Neuronal stem cell (in vitro differentiated cells): ENCODE data around the gene XCL1.

ENCODE experiments used
- DNase-seq: peaks from one replicate; pipeline ENCODE4 v3.0.0-alpha.2; 2013; ENCODE audit warnings: low spot score
- H2AFZ ChIP-seq: one replicate; pipeline ENCODE4 v1.6.1; 2013; ENCODE audit warnings: mild to moderate bottlenecking, low read length, inconsistent platforms
- H2AK5ac ChIP-seq: 2 replicates; pipeline ENCODE4 v1.6.1; 2013; ENCODE audit warnings: low read depth, mild to moderate bottlenecking, inconsistent platforms, low read length, moderate library complexity, mixed read lengths
- H2BK120ac ChIP-seq: 2 replicates; pipeline ENCODE4 v1.6.1; 2013; ENCODE audit warnings: low read depth, mild to moderate bottlenecking, inconsistent platforms, low read length, moderate library complexity, mixed read lengths
- H2BK12ac ChIP-seq: one replicate; pipeline ENCODE4 v1.6.1; 2013; ENCODE audit warnings: low read length, inconsistent platforms
- H2BK15ac ChIP-seq: 2 replicates; pipeline ENCODE4 v1.6.1; 2013; ENCODE audit warnings: mild to moderate bottlenecking, low read length, inconsistent platforms, mixed read lengths
- H2BK5ac ChIP-seq: one replicate; pipeline ENCODE4 v1.6.1; 2013; ENCODE audit warnings: inconsistent platforms, mild to moderate bottlenecking, low read length, moderate library complexity
- H3K14ac ChIP-seq: one replicate; pipeline ENCODE4 v1.6.1; 2013; ENCODE audit warnings: low read length, inconsistent platforms
- H3K18ac ChIP-seq: 2 replicates; pipeline ENCODE4 v1.6.1; 2013; ENCODE audit warnings: low read length, inconsistent platforms
- H3K23ac ChIP-seq: 2 replicates; pipeline ENCODE4 v1.6.1; 2013; ENCODE audit warnings: low read depth, mild to moderate bottlenecking, mixed read lengths, low read length, inconsistent platforms; ENCODE audit not compliant: poor library complexity
- H3K27ac ChIP-seq: replicated peaks from 3 replicates; pipeline ENCODE4 v1.5.1; 2013; ENCODE audit warnings: low read length, inconsistent platforms
- H3K27me3 ChIP-seq, 3 experiments: 2 replicates each; pipeline ENCODE4 v1.6.1; 2013; ENCODE audit warnings: low read length in 3 of 3, mild to moderate bottlenecking in 2 of 3, inconsistent platforms in 1 of 3, low read depth in 1 of 3, mixed read lengths in 1 of 3, moderate library complexity in 1 of 3; ENCODE audit not compliant: control insufficient read depth in 3 of 3, insufficient read depth in 3 of 3
- H3K36me3 ChIP-seq, 2 donors: replicated peaks in 1 of 2; 2 replicates each; pipeline ENCODE4 v1.6.1; 2013; ENCODE audit warnings: low read length in 2 of 2; ENCODE audit not compliant: control insufficient read depth in 2 of 2, insufficient read depth in 2 of 2
- H3K4ac ChIP-seq: 2 replicates; pipeline ENCODE4 v1.6.1; 2013; ENCODE audit warnings: inconsistent platforms, mild to moderate bottlenecking, low read length, moderate library complexity
- H3K4me1 ChIP-seq, 2 donors: 1 replicate in 1 of 2; 2 replicates in 1 of 2; pipeline ENCODE4 v1.6.1; 2013; ENCODE audit warnings: low read length in 2 of 2, low read depth in 1 of 2; ENCODE audit not compliant: control insufficient read depth in 2 of 2, insufficient read depth in 1 of 2
- H3K4me2 ChIP-seq: one replicate; pipeline ENCODE4 v1.6.1; 2013; ENCODE audit warnings: mild to moderate bottlenecking, low read length, inconsistent platforms; ENCODE audit not compliant: insufficient read depth, poor library complexity, severe bottlenecking
- H3K4me3 ChIP-seq, 2 donors: 2 replicates each; pipeline ENCODE4 v1.5.1; 2013; ENCODE audit warnings: low read length in 2 of 2, mild to moderate bottlenecking in 2 of 2, inconsistent platforms in 1 of 2, moderate library complexity in 1 of 2
- H3K79me1 ChIP-seq: one replicate; pipeline ENCODE4 v1.6.1; 2013; ENCODE audit warnings: low read depth, mild to moderate bottlenecking, inconsistent platforms, low read length, moderate library complexity
- H3K9ac ChIP-seq: one replicate; pipeline ENCODE4 v1.6.1; 2013; ENCODE audit warnings: mild to moderate bottlenecking, low read depth, low read length, inconsistent platforms; ENCODE audit not compliant: poor library complexity
- H3K9me3 ChIP-seq, 2 donors: replicated peaks in 1 of 2; 2 replicates each; pipeline versions ENCODE3 to v1.6.1; 2013; ENCODE audit warnings: low read length in 2 of 2, mild to moderate bottlenecking in 2 of 2, inconsistent platforms in 1 of 2, low read depth in 1 of 2, mixed read lengths in 1 of 2, moderate library complexity in 1 of 2; ENCODE audit not compliant: control insufficient read depth in 2 of 2, insufficient read depth in 1 of 2
- H4K8ac ChIP-seq: one replicate; pipeline ENCODE4 v1.6.1; 2013; ENCODE audit warnings: low read depth, mild to moderate bottlenecking, inconsistent platforms, low read length, moderate library complexity
- H4K91ac ChIP-seq: one replicate; pipeline ENCODE4 v1.6.1; 2013; ENCODE audit warnings: low read length, low read depth, mild to moderate bottlenecking, inconsistent platforms; ENCODE audit not compliant: poor library complexity
- WGBS, 2 donors: extraction: QIAGEN DNeasy Blood & Tissue Kit; methylation state at CpG; one replicate each; pipeline ENCODE4 v1.1.7; 2013; ENCODE audit warnings: missing lambda C conversion rate in 2 of 2, mixed read lengths in 1 of 2; ENCODE audit not compliant: insufficient read length in 2 of 2, insufficient replicate concordance in 1 of 2; ENCODE audit errors: extremely low coverage in 2 of 2; 5-methylcytosine and 5-hydroxymethylcytosine counted together

The XCL1 gene

GRCh38 chr1:168626326-168626725 is 49.9 kb downstream of the XCL1 start:
- no peaks in the 10 kb centered on the region for H3K4me1 ChIP-seq
- no peaks in the 10 kb centered on the region for H3K79me1 ChIP-seq
- no peak overlapping the region for H2AK5ac ChIP-seq
- H4K91ac ChIP-seq: no peak overlapping the region
- no peak overlapping the region for H3K4me3 ChIP-seq
- no peak overlapping the region for H3K27ac ChIP-seq
- H3K4ac ChIP-seq: no peak overlapping the region
- no peaks in the 10 kb centered on the region for H3K27me3 ChIP-seq
- no peak overlapping the region for H2BK120ac ChIP-seq
- no peak overlapping the region for H3K9ac ChIP-seq
- no peak overlapping the region for H3K18ac ChIP-seq
- H3K14ac ChIP-seq: no peak overlapping the region
- no peak for DNase-seq
- H4K8ac ChIP-seq: no peak overlapping the region
- H3K4me2 ChIP-seq: no peak overlapping the region
- H3K36me3 ChIP-seq: no peaks in the 10 kb centered on the region
- H2BK12ac ChIP-seq: no peak overlapping the region
- no peak overlapping the region for H2AFZ ChIP-seq
- no peak overlapping the region for H2BK5ac ChIP-seq
- no peaks in the 10 kb centered on the region for H3K9me3 ChIP-seq
- WGBS, 2 donors: no CpG with 5 or more reads among the region's 4 CpGs
- no peak overlapping the region for H2BK15ac ChIP-seq
- H3K23ac ChIP-seq: no peak overlapping the region

GRCh38 chr1:168627370-168627769 is 51.0 kb downstream of the XCL1 start:
- Histone ChIP-seq H3K27me3 (no peaks in the 10 kb centered on the region), H2AK5ac (no peak overlapping the region), H2BK120ac (no peak overlapping the region), H3K4me3 (no peak overlapping the region), H3K23ac (no peak overlapping the region), H3K4ac (no peak overlapping the region), H2BK5ac (no peak overlapping the region), H2BK15ac (no peak overlapping the region), H4K8ac (no peak overlapping the region), H3K36me3 (no peaks in the 10 kb centered on the region), H3K9me3 (no peaks in the 10 kb centered on the region), H3K4me2 (no peak overlapping the region), H3K79me1 (no peaks in the 10 kb centered on the region), H4K91ac (no peak overlapping the region), H3K18ac (no peak overlapping the region), H2BK12ac (no peak overlapping the region), H3K14ac (no peak overlapping the region), H2AFZ (no peak overlapping the region), H3K4me1 (no peaks in the 10 kb centered on the region), H3K9ac (no peak overlapping the region), H3K27ac (no peak overlapping the region)
- no peak for DNase-seq
- WGBS, 2 donors: no CpG with 5 or more reads among the region's 1 CpG

- Histone ChIP-seq H3K23ac (no peak overlapping the region), H3K4me3 (no peak overlapping the region), H2BK12ac (no peak overlapping the region), H3K27me3 (no peaks in the 10 kb centered on the region), H3K9me3 (no peaks in the 10 kb centered on the region), H4K91ac (no peak overlapping the region), H2AK5ac (no peak overlapping the region), H3K14ac (no peak overlapping the region), H3K27ac (no peak overlapping the region), H2BK15ac (no peak overlapping the region), H3K36me3 (no peaks in the 10 kb centered on the region), H3K18ac (no peak overlapping the region), H4K8ac (no peak overlapping the region), H3K4me2 (no peak overlapping the region), H2AFZ (no peak overlapping the region), H3K79me1 (no peaks in the 10 kb centered on the region), H2BK120ac (no peak overlapping the region), H3K4me1 (no peaks in the 10 kb centered on the region), H2BK5ac (no peak overlapping the region), H3K9ac (no peak overlapping the region), H3K4ac (no peak overlapping the region)
- DNase-seq: no peak
Observed at GRCh38 chr1:168628807-168629206, 52.4 kb downstream of the XCL1 start.

- Histone ChIP-seq H3K36me3 (no peaks in the 10 kb centered on the region), H3K4me3 (no peak overlapping the region), H3K27ac (no peak overlapping the region), H2BK120ac (no peak overlapping the region), H3K18ac (no peak overlapping the region), H3K79me1 (no peaks in the 10 kb centered on the region), H3K4me1 (no peaks in the 10 kb centered on the region), H3K4ac (no peak overlapping the region), H3K27me3 (no peaks in the 10 kb centered on the region), H3K23ac (no peak overlapping the region), H3K9me3 (no peaks in the 10 kb centered on the region), H4K91ac (no peak overlapping the region), H2BK15ac (no peak overlapping the region), H3K9ac (no peak overlapping the region), H3K4me2 (no peak overlapping the region), H4K8ac (no peak overlapping the region), H2BK12ac (no peak overlapping the region), H2AK5ac (no peak overlapping the region), H2AFZ (no peak overlapping the region), H2BK5ac (no peak overlapping the region), H3K14ac (no peak overlapping the region)
- WGBS, 2 donors: no CpG with 5 or more reads among the region's 1 CpG
- DNase-seq: no peak
Observed at GRCh38 chr1:168629466-168629865, 53.1 kb downstream of the XCL1 start.
